ENCODE measurements around the gene DOK3. TPM values are rescaled to one million over a fixed set of nuclear protein-coding genes. Genes with fewer than 3 reads are reported as not detected.

The DOK3 gene
- total RNA-seq, 1 experiment from 2014 or later: 8.0 TPM

DNA sequence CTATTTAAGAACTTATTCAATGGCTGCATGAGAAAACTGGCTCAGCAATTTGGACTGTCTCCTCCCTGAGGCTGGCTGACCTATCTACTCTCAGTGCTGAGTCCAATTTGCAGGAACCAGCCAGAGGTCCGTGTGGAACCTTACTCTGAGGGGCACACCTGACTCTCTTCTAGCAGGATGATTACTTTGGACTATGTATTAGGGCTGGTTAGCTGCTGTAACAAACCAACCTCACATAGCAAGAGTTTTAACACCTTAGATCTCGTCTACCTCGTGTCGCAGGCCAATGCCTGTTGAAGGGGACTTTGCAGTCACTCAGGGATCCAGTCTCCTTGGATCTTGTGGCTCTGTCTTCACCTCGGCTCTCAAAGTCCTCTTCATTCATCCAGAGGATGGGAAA is 48.2 kb upstream of the DOK3 start:
- ChIA-PET CTCF (no interaction called here), POLR2A (no interaction called here), RAD21 (ENCODE audit: low non-redundant PET in 1 of 2, low total read pairs in 2 of 2, uncharacterized antibody in 2 of 2, unreplicated experiment in 2 of 2) (no interaction called here)
- no TSS peak for BruUV-seq (replicated peaks)
- no peaks in the 10 kb centered on the region for H3K27me3 ChIP-seq (ENCODE audit: insufficient read depth, low read length)
- no peak for ATAC-seq
- H3K9ac ChIP-seq (ENCODE audit: low read length): no peak overlapping the region
- intact Hi-C loops (cut with micrococcal nuclease): no loop called here
- no peak overlapping the region for H2AFZ ChIP-seq (ENCODE audit: low read depth, low read length, poor library complexity, severe bottlenecking)
- no peaks in the 10 kb centered on the region for H4K20me1 ChIP-seq (ENCODE audit: insufficient read depth)
- peaks cover 11% of the 10 kb centered on the region for H3K79me2 ChIP-seq (ENCODE audit: insufficient read depth, low read length)
- peaks cover 6 to 8% of the 10 kb centered on the region in 2 experiments; a peak in 3 of 4 replicates for H3K9me3 ChIP-seq (ENCODE audit: control insufficient read depth in 1 of 2, insufficient read depth in 1 of 2, low read depth in 1 of 2, low read length in 2 of 2)
- H3K4me2 ChIP-seq (ENCODE audit: low read length): no peak overlapping the region
- H3K4me3 ChIP-seq (replicated peaks in 1 of 2; ENCODE audit: low read depth in 1 of 2, low read length in 2 of 2): no peak overlapping the region
- H3K27ac ChIP-seq (ENCODE audit: low read depth, low read length): no peak overlapping the region
- TF ChIP-seq CEBPB (IDR thresholded peaks at IDR 0.05; ENCODE audit: low read depth): no peak
- H3K9me2 ChIP-seq (ENCODE audit: insufficient read depth): no peaks in the 10 kb centered on the region
- H3K36me3 ChIP-seq (ENCODE audit: control insufficient read depth in 1 of 2, insufficient read depth in 2 of 2, low read length in 2 of 2): no peaks in the 10 kb centered on the region
- no peak for DNase-seq (ENCODE audit: low read depth, low spot score)
- peaks cover 10 to 20% of the 10 kb centered on the region in 2 experiments; a peak in 3 of 4 replicates for H3K4me1 ChIP-seq (ENCODE audit: control insufficient read depth in 1 of 2, insufficient read depth in 2 of 2, low read length in 2 of 2)

GRCh38 chr5:177557041-177557647 is 47.5 kb upstream of the DOK3 start:
- ChIA-PET CTCF (no interaction called here), POLR2A (interaction anchor here (0.6 kb wide), 1 partner anchor 911 kb away, joined by 3 read pairs; no protein-coding TSS in a partner anchor), RAD21 (ENCODE audit: low non-redundant PET in 1 of 2, low total read pairs in 2 of 2, uncharacterized antibody in 2 of 2, unreplicated experiment in 2 of 2) (no interaction called here)
- H3K4me2 ChIP-seq (ENCODE audit: low read length): 0 out of 2 replicates have a peak overlapping the region, but pooled peaks have one; percentile 5
- H3K4me1 ChIP-seq (ENCODE audit: control insufficient read depth in 1 of 2, insufficient read depth in 2 of 2, low read length in 2 of 2): peaks cover 11 to 22% of the 10 kb centered on the region in 2 experiments; a peak in 3 of 4 replicates
- intact Hi-C loops (cut with micrococcal nuclease): no loop called here
- BruUV-seq (replicated peaks): no TSS peak
- H4K20me1 ChIP-seq (ENCODE audit: insufficient read depth): no peaks in the 10 kb centered on the region
- H3K27ac ChIP-seq (ENCODE audit: low read depth, low read length): no peak overlapping the region
- H3K36me3 ChIP-seq (ENCODE audit: control insufficient read depth in 1 of 2, insufficient read depth in 2 of 2, low read length in 2 of 2): peaks cover 0 to under 1% of the 10 kb centered on the region in 2 experiments; a peak in 1 of 4 replicates
- no peaks in the 10 kb centered on the region for H3K9me2 ChIP-seq (ENCODE audit: insufficient read depth)
- H3K4me3 ChIP-seq (replicated peaks in 1 of 2; ENCODE audit: low read depth in 1 of 2, low read length in 2 of 2): no peak overlapping the region
- TF ChIP-seq MAX (IDR thresholded peaks at IDR 0.05): 0 out of 2 replicates have a peak, but pooled peaks have one; percentile 0
- no peak for TF ChIP-seq CEBPB (IDR thresholded peaks at IDR 0.05; ENCODE audit: low read depth)
- TF ChIP-seq ELF1 (IDR thresholded peaks at IDR 0.05; ENCODE audit: borderline replicate concordance, low read depth): no peak
- peaks cover 18% of the 10 kb centered on the region for H3K79me2 ChIP-seq (ENCODE audit: insufficient read depth, low read length)
- H3K27me3 ChIP-seq (ENCODE audit: insufficient read depth, low read length): no peaks in the 10 kb centered on the region
- peaks cover 2% of the 10 kb centered on the region in 2 experiments; a peak in 3 of 4 replicates for H3K9me3 ChIP-seq (ENCODE audit: control insufficient read depth in 1 of 2, insufficient read depth in 1 of 2, low read depth in 1 of 2, low read length in 2 of 2)
- ATAC-seq (no peak), DNase-seq (ENCODE audit: low read depth, low spot score) (no peak)
- H3K9ac ChIP-seq (ENCODE audit: low read length): no peak overlapping the region
- H2AFZ ChIP-seq (ENCODE audit: low read depth, low read length, poor library complexity, severe bottlenecking): no peak overlapping the region
